ENCODE measurements around the gene PSMB4.

GRCh38 chr1:151403612-151404011, 4.2 kb downstream of the PSMB4 start:
- TF ChIP-seq CTCF (IDR thresholded peaks at IDR 0.05) (no peak), POLR2A (IDR thresholded peaks at IDR 0.05) (no peak)

Measured in right lobe of liver (tissue), 4 donors.